ENCODE data around the gene ZNF14. TPM values are rescaled to one million over a fixed set of nuclear protein-coding genes. Genes with fewer than 3 reads are reported as not detected.

Gene ZNF14
- total RNA-seq, 1 experiment from 2014 or later = 4.9 TPM

GRCh38 chr19:19721896-19722295, 11.0 kb downstream of the ZNF14 start:
- H3K27ac Mint-ChIP-seq (ENCODE audit: unreplicated experiment) = no peak overlapping the region
- peaks cover 3% of the 10 kb centered on the region for H3K9me3 ChIP-seq
- CTCF ChIA-PET = no interaction called here
- no peaks in the 10 kb centered on the region for H3K4me1 ChIP-seq
- peaks cover 66% of the 10 kb centered on the region for H3K9me3 Mint-ChIP-seq (ENCODE audit: unreplicated experiment)
- H3K4me3 ChIP-seq (ENCODE audit: low read depth, low read length) = no peak overlapping the region
- POLR2A ChIA-PET = no interaction called here
- intact Hi-C loops (cut with micrococcal nuclease; ENCODE audit: unreplicated experiment) = loop anchor here (2.0 kb wide), 1 partner anchor 131 kb away; no protein-coding TSS in a partner anchor
- BruUV-seq (replicated peaks) = no TSS peak
- DNase-seq = no peak
- H3K4me3 Mint-ChIP-seq (ENCODE audit: unreplicated experiment) = no peak overlapping the region
- no peak for TF ChIP-seq CTCF (IDR thresholded peaks at IDR 0.05; ENCODE audit: insufficient read depth in 1 of 2, low read depth in 1 of 2, low read length in 1 of 2, severe bottlenecking in 1 of 2, unreplicated experiment in 1 of 2)
- H3K4me1 Mint-ChIP-seq (ENCODE audit: low read depth, unreplicated experiment) = no peaks in the 10 kb centered on the region
- H3K27me3 ChIP-seq (replicated peaks; ENCODE audit: control insufficient read depth, insufficient read depth, low read length) = no peaks in the 10 kb centered on the region
- H3K36me3 Mint-ChIP-seq (ENCODE audit: insufficient read depth, unreplicated experiment) = peaks cover 37% of the 10 kb centered on the region
- 0 out of 2 replicates have a peak, but pooled peaks cover 1% of the 10 kb centered on the region for H3K36me3 ChIP-seq (ENCODE audit: control insufficient read depth, insufficient read depth, low read length)
- no peaks in the 10 kb centered on the region for H3K27me3 Mint-ChIP-seq (ENCODE audit: insufficient read depth, unreplicated experiment)

GRCh38 chr19:19719798-19720197, 13.1 kb downstream of the ZNF14 start:
- Mint-ChIP-seq H3K27ac (ENCODE audit: unreplicated experiment) (no peak overlapping the region), H3K36me3 (ENCODE audit: insufficient read depth, unreplicated experiment) (peaks cover 29% of the 10 kb centered on the region), H3K4me3 (ENCODE audit: unreplicated experiment) (no peak overlapping the region), H3K4me1 (ENCODE audit: low read depth, unreplicated experiment) (no peaks in the 10 kb centered on the region), H3K27me3 (ENCODE audit: insufficient read depth, unreplicated experiment) (no peaks in the 10 kb centered on the region), H3K9me3 (ENCODE audit: unreplicated experiment) (peaks cover 72% of the 10 kb centered on the region)
- intact Hi-C loops (cut with micrococcal nuclease; ENCODE audit: unreplicated experiment) = no loop called here
- POLR2A ChIA-PET = no interaction called here
- peaks cover 4% of the 10 kb centered on the region for H3K9me3 ChIP-seq
- H3K4me3 ChIP-seq (ENCODE audit: low read depth, low read length) = no peak overlapping the region
- DNase-seq = no peak
- no peaks in the 10 kb centered on the region for H3K27me3 ChIP-seq (replicated peaks; ENCODE audit: control insufficient read depth, insufficient read depth, low read length)
- no peak for TF ChIP-seq CTCF (IDR thresholded peaks at IDR 0.05; ENCODE audit: insufficient read depth in 1 of 2, low read depth in 1 of 2, low read length in 1 of 2, severe bottlenecking in 1 of 2, unreplicated experiment in 1 of 2)
- CTCF ChIA-PET = no interaction called here
- H3K36me3 ChIP-seq (ENCODE audit: control insufficient read depth, insufficient read depth, low read length) = no peaks in the 10 kb centered on the region; the same call in 1 of the 2 replicates
- no TSS peak for BruUV-seq (replicated peaks)
- H3K4me1 ChIP-seq = no peaks in the 10 kb centered on the region

GRCh38 chr19:19711934-19712828, 20.7 kb downstream of the ZNF14 start:
- no peak for TF ChIP-seq CTCF (IDR thresholded peaks at IDR 0.05; ENCODE audit: insufficient read depth in 1 of 2, low read depth in 1 of 2, low read length in 1 of 2, severe bottlenecking in 1 of 2, unreplicated experiment in 1 of 2)
- peaks cover 36% of the 10 kb centered on the region for H3K9me3 Mint-ChIP-seq (ENCODE audit: unreplicated experiment)
- peaks cover 70% of the 10 kb centered on the region for H3K36me3 Mint-ChIP-seq (ENCODE audit: insufficient read depth, unreplicated experiment)
- H3K4me3 Mint-ChIP-seq (ENCODE audit: unreplicated experiment) = no peak overlapping the region
- BruUV-seq (replicated peaks) = no TSS peak
- DNase-seq = no peak
- H3K27me3 Mint-ChIP-seq (ENCODE audit: insufficient read depth, unreplicated experiment) = no peaks in the 10 kb centered on the region
- Histone ChIP-seq H3K4me3 (ENCODE audit: low read depth, low read length) (no peak overlapping the region), H3K27me3 (replicated peaks; ENCODE audit: control insufficient read depth, insufficient read depth, low read length) (no peaks in the 10 kb centered on the region), H3K4me1 (no peaks in the 10 kb centered on the region), H3K36me3 (ENCODE audit: control insufficient read depth, insufficient read depth, low read length) (peaks cover 11% of the 10 kb centered on the region), H3K9me3 (peaks cover 51% of the 10 kb centered on the region)
- intact Hi-C loops (cut with micrococcal nuclease; ENCODE audit: unreplicated experiment) = no loop called here
- no peak overlapping the region for H3K27ac Mint-ChIP-seq (ENCODE audit: unreplicated experiment)
- CTCF ChIA-PET = no interaction called here
- POLR2A ChIA-PET = no interaction called here
- no peaks in the 10 kb centered on the region for H3K4me1 Mint-ChIP-seq (ENCODE audit: low read depth, unreplicated experiment)

Measured in Caco-2 (cell line).